Psoas muscle (tissue), 8 donors: ENCODE results near the gene SUB1. TPM values are rescaled to one million over a fixed set of nuclear protein-coding genes. Genes with fewer than 3 reads are reported as not detected.
"Not testable (repeated sequence)": the region's sequence is repeated elsewhere in the genome, so short reads cannot be mapped to it uniquely, and the experiment has no call there.

ENCODE experiments used
- ATAC-seq, 4 donors: fragments of 200-7000 bp; cut with Tn5 transposase; one replicate each; pipeline ENCODE4 v1.9.1; 2020; ENCODE audit warnings: moderate library complexity in 3 of 4, mild to moderate bottlenecking in 2 of 4
- DNase-seq, 2 donors: peaks; one replicate each; pipeline ENCODE4 v3.0.0-alpha.2; 2020
- H3K27ac ChIP-seq: fragments of 200-600 bp; one replicate; pipeline ENCODE4 v1.8.0; 2022
- H3K27me3 ChIP-seq, 3 donors: fragments of 200-600 bp in 1 of 3; one replicate each; pipeline versions ENCODE4 v1.6.1 to v1.8.0; 2013 to 2022; ENCODE audit warnings: low read length in 2 of 3, mild to moderate bottlenecking in 2 of 3, moderate library complexity in 1 of 3; ENCODE audit not compliant: insufficient read depth in 3 of 3
- H3K36me3 ChIP-seq, 2 donors: fragments of 200-600 bp in 1 of 2; one replicate each; pipeline versions ENCODE4 v1.6.1 to v1.8.0; 2013 to 2022; ENCODE audit warnings: low read depth in 1 of 2, mild to moderate bottlenecking in 1 of 2, moderate library complexity in 1 of 2; ENCODE audit not compliant: insufficient read depth in 1 of 2
- H3K4me1 ChIP-seq: fragments of 200-600 bp; one replicate; pipeline ENCODE4 v1.8.0; 2022
- H3K4me3 ChIP-seq: fragments of 200-600 bp; one replicate; pipeline ENCODE4 v1.8.0; 2022; ENCODE audit warnings: mild to moderate bottlenecking
- H3K9me3 ChIP-seq: fragments of 200-600 bp; one replicate; pipeline ENCODE4 v1.8.0; 2022
- CTCF ChIP-seq: fragments of 200-600 bp; IDR thresholded peaks from one replicate; pipeline ENCODE4 v1.8.0; 2022; ENCODE audit warnings: antibody characterized with exemption
- WGBS, 3 donors: extraction: QIAGEN DNeasy Blood & Tissue Kit; methylation state at CpG; one replicate each; pipeline versions ENCODE4 v1.1.6 to v1.1.7; 2013; 5-methylcytosine and 5-hydroxymethylcytosine counted together
- intact Hi-C, 2 donors: fragments of 100-400 bp; cut with DNase I; formaldehyde crosslinking; loops; one replicate each; pipeline versions ENCODE4 v1.11.0 to v1.14.2; 2022
- long read RNA-seq, 2 donors: library from polyadenylated mRNA; unstranded; transcript quantifications; one replicate each; pipeline ENCODE4 v2.0.0, GENCODE V29; 2021
- polyA plus RNA-seq, 3 donors: library from polyadenylated mRNA; stranded (reverse); fragments of 200-250 nt; gene quantifications; one replicate each; pipeline ENCODE4 v1.2.3, GENCODE V29; 2013
- total RNA-seq, 4 donors: library from RNA; stranded (reverse); fragmentation: NEBNext Ultra II Directional in 2 of 4; extraction: Animal tissue kit (Norgen Biotek cat#: 25700) in 2 of 4; gene quantifications; one replicate each; pipeline versions ENCODE4 v1.2.1 to v1.2.4, GENCODE V29; 2021 to 2023
- donor health status: healthy with polysubstance abuse.
- donor health status: DM: no; HTN: no; CAD: no; lungs with moderate emphysema.
- donor health status: Bipolar disorder and iron deficiency.
- donor health status: healthy.
- donor health status: DM: yes; HTN: yes; CAD: no.
- donor health status: DM: no; HTN: no; CAD: no.
- donor health status: DM: no; HTN: no; CAD: no.
- donor health status: DM: yes; HTN: yes; CAD: no.

SUB1 gene
- total RNA-seq (100 to 1,000 TPM; 112 to 174 (median 150) TPM), polyA plus RNA-seq (100 to 1,000 TPM; 102 to 175 (median 138) TPM)
- long read RNA-seq, donor 1, transcript SUB1-201 (5 exons, 3,507 nt), result major isoform, 65 of 72 reads
- long read RNA-seq, donor 1, partial matches to known transcripts, result 1 of 72 reads
- long read RNA-seq, donor 1, other reads (novel, unspliced or antisense), result 6 of 72 reads
- long read RNA-seq, donor 2, transcript SUB1-201 (5 exons, 3,507 nt), result major isoform, 132 of 136 reads
- long read RNA-seq, donor 2, partial matches to known transcripts, result 0 of 136 reads
- long read RNA-seq, donor 2, other reads (novel, unspliced or antisense), result 4 of 136 reads

GRCh38 chr5:32585446-32586275 lies at the start of gene SUB1:
TSS of gene SUB1 (plus strand) at chr5:32585557. CDS start at chr5:32588513, 2,956 bp downstream.
- intact Hi-C loops, result loop anchor here (1.0 to 5.0 kb wide), 3 partner anchors 93 to 141 kb away; partner anchors contain the start of gene ZFR (in 1 of the 2)
- Histone ChIP-seq H3K9me3 (no peaks in the 10 kb centered on the region), H3K36me3 (peaks cover 3 to 19% of the 10 kb centered on the region in 2 donors), H3K27me3 (no peaks in the 10 kb centered on the region), H3K4me3 (peak within 1 kb of the TSS; percentile 96), H3K27ac (peak within 1 kb of the TSS; percentile 100), H3K4me1 (peaks cover 13% of the 10 kb centered on the region)
- WGBS, 3 donors, result 0% methylated on average over 41 to 89 of the region's 89 CpGs
- TF ChIP-seq CTCF, result no peak
- DNase-seq (peak; percentile 94 to 96), ATAC-seq (peak; percentile 96 to 99 (median 97))

DNA sequence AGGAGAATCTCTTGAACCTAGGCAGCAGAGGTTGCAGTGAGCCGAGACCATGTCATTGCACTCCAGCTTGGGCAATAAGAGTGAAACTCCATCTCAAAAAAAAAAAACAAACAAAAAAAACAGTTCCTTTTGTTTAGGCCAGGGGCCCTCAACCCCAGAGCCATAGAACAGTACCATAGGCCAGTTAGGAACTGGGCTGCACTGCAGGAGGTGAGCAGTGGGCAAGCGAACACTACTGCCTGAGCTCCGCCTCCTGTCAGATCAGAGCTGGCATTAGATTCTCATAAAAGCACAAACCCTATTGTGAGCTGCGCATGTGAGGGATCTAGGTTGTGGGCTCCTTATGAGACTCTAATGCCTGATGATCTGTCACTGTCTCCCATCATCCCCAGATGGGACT lies 49.1 kb upstream of the SUB1 start:
- WGBS, 3 donors, result 93 to 97% (median 94%) methylated on average over 4 of the region's 4 CpGs
- Histone ChIP-seq H3K9me3 (no peaks in the 10 kb centered on the region), H3K27me3 (peaks cover 0 to 8% (median 0%) of the 10 kb centered on the region in 3 donors), H3K36me3 (no peaks in the 10 kb centered on the region), H3K4me1 (no peaks in the 10 kb centered on the region), H3K27ac (no peak overlapping the region), H3K4me3 (no peak overlapping the region)
- TF ChIP-seq CTCF, result no peak
- ATAC-seq, result no peak
- intact Hi-C loops, result no loop called here
- DNase-seq, result no peak

DNA sequence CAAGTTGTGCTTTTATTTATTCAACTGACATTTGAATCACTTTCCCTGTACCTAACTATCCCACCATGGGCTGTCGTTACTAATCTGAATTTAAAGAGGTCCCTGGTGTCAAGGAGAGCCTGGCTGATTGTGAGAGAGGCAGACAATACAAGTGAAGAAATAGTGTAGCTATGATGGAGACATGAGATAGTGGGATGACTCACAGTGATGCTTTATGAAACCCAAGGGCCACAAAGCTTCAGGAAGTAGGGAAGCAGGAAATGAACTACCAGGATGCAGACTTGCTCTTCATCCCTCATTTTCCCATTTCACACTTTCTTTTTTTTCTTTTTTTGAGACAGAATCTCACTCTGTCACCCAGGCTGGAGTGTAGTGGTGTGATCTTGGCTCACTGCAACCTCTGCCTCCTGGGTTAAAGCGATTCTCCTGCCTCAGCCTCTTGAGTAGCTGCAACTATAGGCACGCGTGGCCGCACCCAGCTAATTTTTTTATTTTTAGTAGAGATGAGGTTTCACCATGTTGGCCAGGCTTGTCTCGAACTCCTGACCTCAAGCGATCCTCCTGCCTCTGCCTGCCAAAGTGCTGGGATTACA lies 47.8 kb upstream of the SUB1 start:
- WGBS, 3 donors, result 50 to 72% (median 62%) methylated on average over 7 of the region's 7 CpGs
- H3K4me3 ChIP-seq, H3K27ac ChIP-seq, H3K36me3 ChIP-seq, intact Hi-C loops, H3K4me1 ChIP-seq, ATAC-seq, H3K9me3 ChIP-seq, DNase-seq, H3K27me3 ChIP-seq: not testable (repeated sequence)

DNA sequence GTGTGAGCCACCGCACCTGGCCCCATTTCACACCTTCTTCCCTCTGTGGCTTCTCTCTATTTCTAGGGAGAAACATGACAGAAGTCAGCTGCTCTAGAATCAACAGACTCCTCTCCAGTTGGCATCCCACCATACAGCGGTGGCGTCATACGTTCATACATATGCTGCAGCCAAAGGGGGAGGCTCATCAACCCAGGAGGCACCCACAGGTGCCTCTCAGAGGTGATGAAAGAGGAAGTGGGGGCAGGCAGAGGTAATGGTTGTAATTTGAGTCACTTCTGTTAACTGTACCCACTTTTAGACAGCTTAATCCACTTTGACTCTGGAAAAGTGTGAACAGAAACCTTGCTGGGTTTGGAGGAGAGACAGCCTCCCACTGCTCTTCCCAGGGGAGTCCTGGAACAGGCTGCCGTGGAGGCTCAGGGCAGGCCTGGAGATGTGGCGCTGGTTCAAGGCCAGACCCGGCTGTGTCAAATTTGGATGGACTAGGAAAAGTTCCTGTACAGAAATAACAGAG lies 47.3 kb upstream of the SUB1 start:
- H3K36me3 ChIP-seq, result no peaks in the 10 kb centered on the region
- H3K27ac ChIP-seq, result no peak overlapping the region
- no peak for TF ChIP-seq CTCF
- H3K4me3 ChIP-seq, result no peak overlapping the region
- intact Hi-C loops, result no loop called here
- ATAC-seq (no peak), DNase-seq (no peak)
- no peaks in the 10 kb centered on the region for H3K4me1 ChIP-seq
- H3K9me3 ChIP-seq, result no peaks in the 10 kb centered on the region
- 36 to 46% (median 37%) methylated on average over 7 of the region's 7 CpGs for WGBS, 3 donors
- H3K27me3 ChIP-seq, result peaks cover 0 to under 1% (median 0%) of the 10 kb centered on the region in 3 donors
